B cell (primary cell): Measurements from ENCODE around the gene CDKAL1. TPM values are rescaled to one million over a fixed set of nuclear protein-coding genes. Genes with fewer than 3 reads are reported as not detected.

Experiments used
- ATAC-seq: fragments of 200-7000 bp; cut with Tn5 transposase; one replicate; pipeline ENCODE4 v1.10.0; 2021; ENCODE audit warnings: low read depth, mild to moderate bottlenecking, moderate number of reproducible peaks, moderate library complexity
- CTCF ChIA-PET: fragments of 350-600 bp; sonication (Branson Sonifier 250); formaldehyde crosslinking; loops from one replicate; lab custom pipeline; 2021; ENCODE audit warnings: antibody characterized with exemption, inconsistent platforms; lab: Charles Lee
- POLR2A ChIA-PET: fragments of 350-600 bp; sonication (Branson Sonifier 250); formaldehyde crosslinking; loops from one replicate; lab custom pipeline; 2021; ENCODE audit warnings: antibody characterized with exemption; lab: Charles Lee
- DNase-seq: peaks from one replicate; pipeline ENCODE4 v3.0.0; 2013
- H2AFZ ChIP-seq: 2 replicates; pipeline ENCODE4 v1.6.1; 2012; ENCODE audit warnings: mild to moderate bottlenecking, low read depth, low read length; ENCODE audit not compliant: insufficient read depth, poor library complexity, severe bottlenecking
- H3K27ac ChIP-seq, 2 donors: 1 replicate in 1 of 2; 2 replicates in 1 of 2; pipeline ENCODE4 v1.5.1; 2012 to 2013; ENCODE audit warnings: low read length in 2 of 2, mild to moderate bottlenecking in 2 of 2, moderate library complexity in 1 of 2
- H3K27me3 ChIP-seq, 4 experiments: fragments of 200-600 bp in 1 of 4; sonication (generic) in 1 of 4; replicated peaks in 1 of 4; 1 replicate in 2 of 4; 2 replicates in 2 of 4; pipeline versions ENCODE4 v1.6.1 to v1.7.0; 2013 to 2016; ENCODE audit warnings: low read length in 3 of 4, mild to moderate bottlenecking in 2 of 4, mixed read lengths in 1 of 4, moderate library complexity in 1 of 4; ENCODE audit not compliant: insufficient read depth in 4 of 4, control insufficient read depth in 3 of 4; ENCODE audit errors: control extremely low read depth in 1 of 4
- H3K36me3 ChIP-seq, 2 experiments: replicated peaks in 1 of 2; 1 replicate in 1 of 2; 2 replicates in 1 of 2; pipeline versions ENCODE4 v1.6.1 to v1.7.1; 2013; ENCODE audit warnings: low read length in 1 of 2; ENCODE audit not compliant: insufficient read depth in 2 of 2, control insufficient read depth in 1 of 2; ENCODE audit errors: control extremely low read depth in 1 of 2, extremely low read depth in 1 of 2
- H3K4me1 ChIP-seq, 2 donors: fragments of 200-600 bp in 1 of 2; sonication (generic) in 1 of 2; 1 replicate in 1 of 2; 2 replicates in 1 of 2; pipeline versions ENCODE4 v1.5.1 to v1.6.1; 2013 to 2017; ENCODE audit warnings: low read length in 2 of 2; ENCODE audit not compliant: control insufficient read depth in 2 of 2, insufficient read depth in 2 of 2
- H3K4me2 ChIP-seq: replicated peaks from 2 replicates; pipeline ENCODE3; 2012; ENCODE audit warnings: mild to moderate bottlenecking, low read depth, low read length; ENCODE audit not compliant: poor library complexity, severe bottlenecking
- H3K4me3 ChIP-seq, 5 experiments: fragments of 200-600 bp in 1 of 5; sonication (generic) in 1 of 5; 1 replicate in 3 of 5; 2 replicates in 2 of 5; pipeline versions ENCODE4 v1.5.1 to v1.7.0; 2011 to 2016; ENCODE audit warnings: low read length in 4 of 5, mild to moderate bottlenecking in 4 of 5, low read depth in 2 of 5, control low read depth in 1 of 5, moderate library complexity in 1 of 5; ENCODE audit not compliant: insufficient read depth in 1 of 5; ENCODE audit errors: control extremely low read depth in 1 of 5, extremely low read depth in 1 of 5
- H3K79me2 ChIP-seq: fragments of 200-600 bp; sonication (generic); one replicate; pipeline ENCODE4 v1.6.0; 2016; ENCODE audit warnings: low read length; ENCODE audit not compliant: control insufficient read depth, insufficient read depth
- H3K9ac ChIP-seq: fragments of 200-600 bp; sonication (generic); 2 replicates; pipeline ENCODE4 v1.6.1; 2017; ENCODE audit warnings: mild to moderate bottlenecking, low read length, moderate library complexity
- H3K9me3 ChIP-seq, 3 donors: one replicate each; pipeline versions ENCODE4 v1.6.1 to v1.7.1; 2013; ENCODE audit warnings: low read length in 2 of 3; ENCODE audit not compliant: control insufficient read depth in 2 of 3, insufficient read depth in 1 of 3; ENCODE audit errors: control extremely low read depth in 1 of 3
- H4K20me1 ChIP-seq: 2 replicates; pipeline ENCODE4 v1.6.0; 2012; ENCODE audit warnings: mild to moderate bottlenecking, low read length; ENCODE audit not compliant: insufficient read depth, control insufficient read depth, poor library complexity, severe bottlenecking
- H3K27ac Mint-ChIP-seq: one replicate; pipeline ENCODE4 v1.8.0; 2021; ENCODE audit warnings: mixed read lengths
- H3K27me3 Mint-ChIP-seq: one replicate; pipeline ENCODE4 v1.8.0; 2021; ENCODE audit warnings: mixed read lengths
- H3K4me1 Mint-ChIP-seq: one replicate; pipeline ENCODE4 v1.8.0; 2021; ENCODE audit warnings: mixed read lengths
- H3K4me3 Mint-ChIP-seq: one replicate; pipeline ENCODE4 v1.8.0; 2021; ENCODE audit warnings: mixed read lengths
- H3K9me3 Mint-ChIP-seq: one replicate; pipeline ENCODE4 v1.8.0; 2022; ENCODE audit warnings: mixed read lengths; ENCODE audit not compliant: insufficient read depth
- EZH2 ChIP-seq: IDR thresholded peaks from 2 replicates; pipeline ENCODE4 v1.6.1; 2012; ENCODE audit warnings: borderline replicate concordance, low read depth, mild to moderate bottlenecking, moderate library complexity, low read length; ENCODE audit not compliant: insufficient read depth, poor library complexity, severe bottlenecking
- WGBS: methylation state at CpG from one replicate; pipeline ENCODE4 v1.1.5; 2013; ENCODE audit warnings: missing lambda C conversion rate; ENCODE audit not compliant: insufficient coverage; 5-methylcytosine and 5-hydroxymethylcytosine counted together
- intact Hi-C: fragments of 100-400 bp; cut with micrococcal nuclease; formaldehyde crosslinking; loops from one replicate; pipeline ENCODE4 v1.10.0; 2022
- polyA plus RNA-seq: library from polyadenylated mRNA; depleted of rRNA; stranded (reverse); fragments of >200 nt; gene quantifications from 2 replicates; pipeline ENCODE4 v1.2.3, GENCODE V29; 2012
- total RNA-seq, 2 donors: library from RNA; stranded (reverse); fragments of 120-200 nt in 1 of 2; gene quantifications; 1 replicate in 1 of 2; 2 replicates in 1 of 2; pipeline versions ENCODE4 v1.2.3 to v1.2.4, GENCODE V29; 2013 to 2022
- TF ChIP-seq, protein P1 (sequence below): fragments of 200-600 bp; IDR thresholded peaks from one replicate; pipeline ENCODE4 v1.8.0; 2022; ENCODE audit warnings: antibody characterized with exemption, mild to moderate bottlenecking

The CDKAL1 gene
- total and polyA plus RNA-seq, 2 donors (not counting 1 experiment from before 2014, with no cell fraction given): 6.1 to 33.3 TPM

DNA sequence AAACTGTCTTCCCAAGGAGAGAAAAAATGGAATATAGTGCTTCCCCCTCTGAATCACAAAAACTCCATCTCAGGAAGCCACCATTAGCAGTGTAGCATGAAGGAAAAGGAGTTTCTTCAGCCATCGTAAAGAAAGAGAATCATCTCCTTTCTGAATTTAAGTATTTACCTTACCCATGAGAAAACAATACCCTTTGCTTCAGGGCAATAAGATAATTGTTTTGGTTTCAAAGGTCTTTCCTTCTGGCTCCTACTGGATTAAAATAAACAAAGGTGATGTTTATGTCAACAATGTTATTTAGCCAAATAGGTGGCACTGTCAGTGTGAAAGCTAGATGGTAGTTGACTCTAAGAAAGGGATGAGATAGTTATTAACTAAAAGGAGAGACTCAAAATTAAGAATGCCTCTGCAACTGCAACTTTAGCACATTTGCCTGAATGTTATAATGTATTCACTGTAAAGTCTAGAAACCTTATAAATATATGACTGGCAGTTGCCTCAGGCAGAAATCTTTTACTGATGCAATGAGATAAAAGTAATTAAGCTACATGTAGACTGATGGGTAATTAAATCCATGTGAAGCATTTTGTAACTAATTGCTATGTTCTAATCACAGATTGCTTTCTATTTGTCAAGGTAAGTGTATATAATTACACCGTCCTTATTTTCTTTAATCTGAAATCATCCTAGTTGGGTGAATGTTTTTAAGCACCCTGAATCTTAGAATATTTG, 399.0 kb downstream of the CDKAL1 start:
- H3K27ac Mint-ChIP-seq: no peak overlapping the region
- no peak overlapping the region for H3K9ac ChIP-seq

DNA sequence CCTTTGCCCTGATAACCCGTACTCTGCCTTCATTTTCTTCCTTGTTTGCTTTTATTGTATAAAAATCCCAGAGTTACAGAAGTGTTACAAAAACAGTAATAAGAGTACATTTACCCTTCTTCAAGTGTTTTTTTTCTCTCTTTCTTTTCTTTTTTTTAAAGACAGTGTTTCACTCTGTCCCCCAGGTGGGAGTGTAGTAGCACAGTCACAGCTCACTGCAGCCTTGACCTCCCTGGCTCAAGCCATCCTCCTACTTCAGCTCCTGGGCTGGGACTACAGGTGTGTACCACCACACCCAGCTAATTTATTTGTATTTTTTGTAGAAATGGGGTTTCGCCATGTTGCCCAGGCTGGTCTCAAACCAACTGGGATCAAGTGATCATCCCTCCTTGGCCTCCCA, 402.7 kb downstream of the CDKAL1 start:
- Histone ChIP-seq H2AFZ (no peak overlapping the region), H3K27me3 (no peaks in the 10 kb centered on the region), H4K20me1 (no peaks in the 10 kb centered on the region), H3K4me2 (no peak overlapping the region), H3K4me1 (no peaks in the 10 kb centered on the region), H3K4me3 (no peak overlapping the region), H3K9ac (no peak overlapping the region), H3K27ac (no peak overlapping the region), H3K36me3 (no peaks in the 10 kb centered on the region), H3K79me2 (no peaks in the 10 kb centered on the region), H3K9me3 (no peaks in the 10 kb centered on the region)
- Mint-ChIP-seq H3K27ac (no peak overlapping the region), H3K27me3 (no peaks in the 10 kb centered on the region), H3K4me3 (no peak overlapping the region), H3K4me1 (no peaks in the 10 kb centered on the region), H3K9me3 (no peaks in the 10 kb centered on the region)
- no peak for ATAC-seq
- ChIA-PET POLR2A (no interaction called here), CTCF (interaction anchor here (1.2 kb wide), 1 partner anchor 10 kb away, joined by 3 read pairs; no protein-coding TSS in a partner anchor)
- no CpG with 5 or more reads among the region's 2 CpGs for WGBS
- intact Hi-C loops: no loop called here
- TF ChIP-seq, protein P1, sequence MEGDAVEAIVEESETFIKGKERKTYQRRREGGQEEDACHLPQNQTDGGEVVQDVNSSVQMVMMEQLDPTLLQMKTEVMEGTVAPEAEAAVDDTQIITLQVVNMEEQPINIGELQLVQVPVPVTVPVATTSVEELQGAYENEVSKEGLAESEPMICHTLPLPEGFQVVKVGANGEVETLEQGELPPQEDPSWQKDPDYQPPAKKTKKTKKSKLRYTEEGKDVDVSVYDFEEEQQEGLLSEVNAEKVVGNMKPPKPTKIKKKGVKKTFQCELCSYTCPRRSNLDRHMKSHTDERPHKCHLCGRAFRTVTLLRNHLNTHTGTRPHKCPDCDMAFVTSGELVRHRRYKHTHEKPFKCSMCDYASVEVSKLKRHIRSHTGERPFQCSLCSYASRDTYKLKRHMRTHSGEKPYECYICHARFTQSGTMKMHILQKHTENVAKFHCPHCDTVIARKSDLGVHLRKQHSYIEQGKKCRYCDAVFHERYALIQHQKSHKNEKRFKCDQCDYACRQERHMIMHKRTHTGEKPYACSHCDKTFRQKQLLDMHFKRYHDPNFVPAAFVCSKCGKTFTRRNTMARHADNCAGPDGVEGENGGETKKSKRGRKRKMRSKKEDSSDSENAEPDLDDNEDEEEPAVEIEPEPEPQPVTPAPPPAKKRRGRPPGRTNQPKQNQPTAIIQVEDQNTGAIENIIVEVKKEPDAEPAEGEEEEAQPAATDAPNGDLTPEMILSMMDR: no peak
- TF ChIP-seq EZH2: no peak
- DNase-seq: no peak

More for the DNA sequence above, 399.0 kb downstream of the CDKAL1 start:
- Mint-ChIP-seq H3K4me1 (no peaks in the 10 kb centered on the region), H3K9me3 (no peaks in the 10 kb centered on the region), H3K4me3 (no peak overlapping the region), H3K27me3 (no peaks in the 10 kb centered on the region)
- H3K4me2 ChIP-seq: no peak overlapping the region
- H3K9me3 ChIP-seq: no peaks in the 10 kb centered on the region
- no peaks in the 10 kb centered on the region for H4K20me1 ChIP-seq
- no peaks in the 10 kb centered on the region for H3K79me2 ChIP-seq
- H2AFZ ChIP-seq: no peak overlapping the region
- WGBS: no CpG with 5 or more reads among the region's 2 CpGs
- H3K27ac ChIP-seq: no peak overlapping the region
- CTCF ChIA-PET: no interaction called here
- H3K27me3 ChIP-seq: no peaks in the 10 kb centered on the region
- POLR2A ChIA-PET: no interaction called here
- H3K36me3 ChIP-seq: no peaks in the 10 kb centered on the region
- TF ChIP-seq, protein P1: no peak
- TF ChIP-seq EZH2: no peak
- H3K4me3 ChIP-seq: no peak overlapping the region
- no peaks in the 10 kb centered on the region for H3K4me1 ChIP-seq
- no peak for DNase-seq
- intact Hi-C loops: no loop called here
- no peak for ATAC-seq
